Prostate gland (tissue), 2 donors: ENCODE data around the gene ESR2. TPM values are rescaled to one million over a fixed set of nuclear protein-coding genes. Genes with fewer than 3 reads are reported as not detected.
"Not testable (repeated sequence)": the region's sequence is repeated elsewhere in the genome, so short reads cannot be mapped to it uniquely, and the experiment has no call there.

Experiments
- DNase-seq: peaks from one replicate; pipeline ENCODE4 v3.0.0-alpha.2; 2019; ENCODE audit warnings: low spot score
- H3K27ac ChIP-seq, 2 donors: fragments of 200-600 bp; sonication (generic); 2 replicates each; pipeline ENCODE4 v1.5.1; 2017 to 2019
- H3K27me3 ChIP-seq: fragments of 200-600 bp; sonication (generic); replicated peaks from 2 replicates; pipeline ENCODE4 v1.5.1; 2019; ENCODE audit not compliant: insufficient read depth
- H3K36me3 ChIP-seq, 2 donors: fragments of 200-600 bp; sonication (generic); 1 replicate in 1 of 2; 2 replicates in 1 of 2; pipeline versions ENCODE4 v1.5.1 to v1.8.1; 2017 to 2019
- H3K4me1 ChIP-seq: fragments of 200-600 bp; sonication (generic); replicated peaks from 2 replicates; pipeline ENCODE4 v1.5.1; 2019
- H3K4me3 ChIP-seq, 2 donors: fragments of 200-600 bp; sonication (generic); 2 replicates each; pipeline ENCODE4 v1.5.1; 2017 to 2019
- H3K9me3 ChIP-seq: fragments of 200-600 bp; sonication (generic); 2 replicates; pipeline ENCODE4 v1.5.1; 2017
- CTCF ChIP-seq, 4 experiments: fragments of 200-600 bp in 2 of 4; fragments of 450-650 bp in 2 of 4; sonication (generic) in 2 of 4; IDR thresholded peaks; 1 replicate in 3 of 4; 2 replicates in 1 of 4; pipeline ENCODE4 v1.5.1; 2016 to 2019; ENCODE audit warnings: antibody characterized with exemption in 4 of 4, mild to moderate bottlenecking in 2 of 4, moderate library complexity in 2 of 4
- POLR2A ChIP-seq: fragments of 450-650 bp; IDR thresholded peaks from one replicate; pipeline ENCODE4 v1.6.1; 2016; ENCODE audit warnings: antibody characterized with exemption, mild to moderate bottlenecking
- POLR2AphosphoS5 ChIP-seq: sonication (generic); formaldehyde crosslinking; IDR thresholded peaks from one replicate; pipeline ENCODE4 v1.6.1; 2017; ENCODE audit warnings: antibody characterized with exemption
- WGBS: methylation state at CpG from one replicate; pipeline ENCODE4 v1.1.5; 2018; 5-methylcytosine and 5-hydroxymethylcytosine counted together
- intact Hi-C: fragments of 100-400 bp; cut with DNase I; formaldehyde crosslinking; loops from one replicate; pipeline ENCODE4 v1.14.2; 2022
- total RNA-seq, 2 donors: library from RNA; depleted of rRNA; stranded (reverse); fragments of >200 nt; gene quantifications; one replicate each; pipeline ENCODE4 v1.1.0, GENCODE V29; 2016

Gene ESR2
- total RNA-seq, 2 donors from 2014 or later, result 0.68 to 21.4 TPM

- 94% methylated on average over 1 of the region's 1 CpG for WGBS
- Histone ChIP-seq H3K36me3 (no peaks in the 10 kb centered on the region), H3K4me3 (no peak overlapping the region), H3K4me1 (no peaks in the 10 kb centered on the region), H3K9me3 (no peaks in the 10 kb centered on the region), H3K27me3 (no peaks in the 10 kb centered on the region), H3K27ac (no peak overlapping the region)
- TF ChIP-seq CTCF (IDR thresholded peaks at IDR 0.05), result no peak
- intact Hi-C loops, result no loop called here
- DNase-seq, result no peak
Observed at GRCh38 chr14:64185184-64185583, 109.0 kb downstream of the ESR2 start.

GRCh38 chr14:64184103-64184729 is 110.0 kb downstream of the ESR2 start:
- Histone ChIP-seq H3K27me3 (no peaks in the 10 kb centered on the region), H3K9me3 (no peaks in the 10 kb centered on the region), H3K36me3 (no peaks in the 10 kb centered on the region), H3K4me3 (no peak overlapping the region), H3K4me1 (no peaks in the 10 kb centered on the region), H3K27ac (no peak overlapping the region)
- DNase-seq, result no peak
- 83% methylated on average over 7 of the region's 7 CpGs for WGBS
- TF ChIP-seq CTCF (IDR thresholded peaks at IDR 0.05) (no peak), POLR2A (no peak), POLR2AphosphoS5 (no peak)
- intact Hi-C loops, result no loop called here

- H3K27me3 ChIP-seq, H3K36me3 ChIP-seq, H3K4me3 ChIP-seq, H3K9me3 ChIP-seq, H3K4me1 ChIP-seq, H3K27ac ChIP-seq, intact Hi-C loops, DNase-seq: not testable (repeated sequence)
- WGBS, result 98% methylated on average over 39 of the region's 40 CpGs
Observed at GRCh38 chr14:64182908-64183307, 111.3 kb downstream of the ESR2 start.

- no peaks in the 10 kb centered on the region for H3K9me3 ChIP-seq
- no peak for TF ChIP-seq CTCF (IDR thresholded peaks at IDR 0.05)
- WGBS, result 89% methylated on average over 3 of the region's 3 CpGs
- H3K27ac ChIP-seq, result no peak overlapping the region
- no peak overlapping the region for H3K4me3 ChIP-seq
- H3K36me3 ChIP-seq, result no peaks in the 10 kb centered on the region
- H3K27me3 ChIP-seq, result no peaks in the 10 kb centered on the region
- intact Hi-C loops, result no loop called here
- no peak for DNase-seq
- no peaks in the 10 kb centered on the region for H3K4me1 ChIP-seq
Observed at GRCh38 chr14:64178814-64179213, 115.4 kb downstream of the ESR2 start.

GRCh38 chr14:64176330-64176729 is 117.8 kb downstream of the ESR2 start:
- no peaks in the 10 kb centered on the region for H3K27me3 ChIP-seq
- H3K4me1 ChIP-seq, result no peaks in the 10 kb centered on the region
- intact Hi-C loops, result no loop called here
- DNase-seq, result no peak
- no peak overlapping the region for H3K4me3 ChIP-seq
- TF ChIP-seq CTCF (IDR thresholded peaks at IDR 0.05) (no peak), POLR2A (no peak), POLR2AphosphoS5 (no peak)
- no peaks in the 10 kb centered on the region for H3K9me3 ChIP-seq
- no peaks in the 10 kb centered on the region for H3K36me3 ChIP-seq
- 97% methylated on average over 2 of the region's 2 CpGs for WGBS
- H3K27ac ChIP-seq, result no peak overlapping the region
